Liver (tissue), 9 donors: ENCODE results near the gene NCAPH2. TPM values are rescaled to one million over a fixed set of nuclear protein-coding genes. Genes with fewer than 3 reads are reported as not detected.

Source experiments
- DNase-seq: peaks from one replicate; pipeline ENCODE4 v3.0.0-alpha.2; 2017; ENCODE audit warnings: low spot score
- H3K27ac ChIP-seq, 2 donors: one replicate each; pipeline ENCODE4 v1.7.0; 2013; ENCODE audit warnings: inconsistent platforms in 2 of 2, low read length in 2 of 2, control low read depth in 1 of 2, low read depth in 1 of 2, mild to moderate bottlenecking in 1 of 2
- H3K27me3 ChIP-seq, 4 donors: one replicate each; pipeline versions ENCODE4 v1.6.1 to v1.7.0; 2013; ENCODE audit warnings: low read length in 3 of 4, inconsistent platforms in 1 of 4, mild to moderate bottlenecking in 1 of 4, moderate library complexity in 1 of 4; ENCODE audit not compliant: control insufficient read depth in 4 of 4, insufficient read depth in 4 of 4
- H3K36me3 ChIP-seq, 4 donors: one replicate each; pipeline versions ENCODE4 v1.6.1 to v1.7.0; 2013; ENCODE audit warnings: low read length in 3 of 4, mild to moderate bottlenecking in 3 of 4, low read depth in 1 of 4, moderate library complexity in 1 of 4; ENCODE audit not compliant: control insufficient read depth in 4 of 4, insufficient read depth in 3 of 4
- H3K4me1 ChIP-seq, 4 donors: one replicate each; pipeline versions ENCODE4 v1.6.1 to v1.7.0; 2013; ENCODE audit warnings: low read length in 3 of 4, mild to moderate bottlenecking in 3 of 4, moderate library complexity in 1 of 4; ENCODE audit not compliant: control insufficient read depth in 4 of 4, insufficient read depth in 4 of 4
- H3K4me3 ChIP-seq, 3 donors: one replicate each; pipeline versions ENCODE4 v1.6.1 to v1.7.0; 2013; ENCODE audit warnings: low read length in 3 of 3, control low read depth in 1 of 3, low read depth in 1 of 3, mild to moderate bottlenecking in 1 of 3
- H3K9ac ChIP-seq, 2 donors: one replicate each; pipeline ENCODE4 v1.7.0; 2013; ENCODE audit warnings: low read length in 2 of 2, mild to moderate bottlenecking in 2 of 2, moderate library complexity in 2 of 2, control low read depth in 1 of 2, low read depth in 1 of 2
- H3K9me3 ChIP-seq, 4 donors: one replicate each; pipeline versions ENCODE4 v1.6.1 to v1.7.0; 2013; ENCODE audit warnings: low read length in 3 of 4; ENCODE audit not compliant: control insufficient read depth in 4 of 4
- EGR1 ChIP-seq, 2 donors: IDR thresholded peaks; 2 replicates each; pipeline ENCODE4 v1.6.1; 2016 to 2018; ENCODE audit warnings: antibody characterized with exemption in 2 of 2, low read depth in 2 of 2
- FOXA1 ChIP-seq: IDR thresholded peaks from 2 replicates; pipeline ENCODE4 v1.6.1; 2016; ENCODE audit warnings: antibody characterized with exemption
- FOXA2 ChIP-seq: IDR thresholded peaks from 2 replicates; pipeline ENCODE4 v1.6.1; 2016; ENCODE audit warnings: antibody characterized with exemption
- GABPA ChIP-seq, 2 donors: IDR thresholded peaks in 1 of 2; conservative IDR thresholded peaks in 1 of 2; 2 replicates each; pipeline ENCODE4 v1.6.1; 2016; ENCODE audit warnings: antibody characterized with exemption in 2 of 2, mild to moderate bottlenecking in 1 of 2, moderate library complexity in 1 of 2
- HNF4A ChIP-seq, 2 donors: conservative IDR thresholded peaks; 2 replicates each; pipeline ENCODE4 v1.6.1; 2016; ENCODE audit warnings: antibody characterized with exemption in 2 of 2, mild to moderate bottlenecking in 2 of 2
- JUND ChIP-seq, 2 donors: IDR thresholded peaks; 2 replicates each; pipeline ENCODE4 v1.6.1; 2016; ENCODE audit warnings: antibody characterized with exemption in 2 of 2
- NR2F2 ChIP-seq: IDR thresholded peaks from 2 replicates; pipeline ENCODE4 v1.6.1; 2016; ENCODE audit warnings: antibody characterized with exemption
- RAD21 ChIP-seq, 2 donors: IDR thresholded peaks; 2 replicates each; pipeline ENCODE4 v1.6.1; 2016; ENCODE audit warnings: antibody characterized with exemption in 2 of 2, mild to moderate bottlenecking in 2 of 2
- RXRA ChIP-seq, 2 donors: IDR thresholded peaks; 2 replicates each; pipeline ENCODE4 v1.6.1; 2017 to 2018; ENCODE audit warnings: antibody characterized with exemption in 2 of 2, mild to moderate bottlenecking in 1 of 2
- SP1 ChIP-seq: IDR thresholded peaks from 2 replicates; pipeline ENCODE4 v1.6.1; 2018; ENCODE audit warnings: antibody characterized with exemption, mild to moderate bottlenecking
- TAF1 ChIP-seq: conservative IDR thresholded peaks from 2 replicates; pipeline ENCODE4 v1.6.1; 2016; ENCODE audit warnings: antibody characterized with exemption, mild to moderate bottlenecking
- YY1 ChIP-seq: IDR thresholded peaks from 2 replicates; pipeline ENCODE4 v1.6.1; 2016; ENCODE audit warnings: antibody characterized with exemption, mild to moderate bottlenecking
- ZBTB33 ChIP-seq: IDR thresholded peaks from 2 replicates; pipeline ENCODE4 v1.6.1; 2016; ENCODE audit warnings: antibody characterized with exemption
- WGBS: extraction: QIAGEN DNeasy Blood & Tissue Kit; methylation state at CpG from one replicate; pipeline ENCODE4 v1.1.7; 2013; 5-methylcytosine and 5-hydroxymethylcytosine counted together
- polyA plus RNA-seq, 2 donors: library from polyadenylated mRNA; stranded (reverse) in 1 of 2; unstranded in 1 of 2; fragments of 200-250 nt in 1 of 2; fragments of >200 nt in 1 of 2; fragmentation: Nextera tagmentation in 1 of 2; extraction: Ambion mirVana in 1 of 2; gene quantifications; one replicate each; pipeline versions ENCODE4 v1.2.1 to v1.2.3, GENCODE V29; 2013 to 2015
- total RNA-seq, 2 donors: library from RNA; depleted of rRNA; stranded (reverse); fragments of >200 nt; gene quantifications; one replicate each; pipeline ENCODE4 v1.2.3, GENCODE V29; 2014
- TF ChIP-seq, protein P1 (sequence below): IDR thresholded peaks from 2 replicates; pipeline ENCODE4 v1.6.1; 2016; ENCODE audit warnings: antibody characterized with exemption, mild to moderate bottlenecking
- TF ChIP-seq, protein P2 (sequence below): fragments of 150-350 bp; IDR thresholded peaks from 2 replicates; pipeline ENCODE4 v1.5.1; 2017; ENCODE audit warnings: improper control_type of control experiment, low read depth, low read length; ENCODE audit not compliant: missing input control
- TF ChIP-seq, protein P3 (sequence below): IDR thresholded peaks from 2 replicates; pipeline ENCODE4 v1.6.1; 2016; ENCODE audit warnings: antibody characterized with exemption
- TF ChIP-seq, protein P4 (sequence below): IDR thresholded peaks from 2 replicates; pipeline ENCODE4 v1.6.1; 2016; ENCODE audit warnings: antibody characterized with exemption
- donor health status: healthy.
- donor health status: healthy.
- donor health status: healthy.
- donor health status: healthy.
- donor health status: healthy.

The NCAPH2 gene
- total and polyA plus RNA-seq, 4 donors = 12.0 to 30.8 (median 13.9) TPM

DNA sequence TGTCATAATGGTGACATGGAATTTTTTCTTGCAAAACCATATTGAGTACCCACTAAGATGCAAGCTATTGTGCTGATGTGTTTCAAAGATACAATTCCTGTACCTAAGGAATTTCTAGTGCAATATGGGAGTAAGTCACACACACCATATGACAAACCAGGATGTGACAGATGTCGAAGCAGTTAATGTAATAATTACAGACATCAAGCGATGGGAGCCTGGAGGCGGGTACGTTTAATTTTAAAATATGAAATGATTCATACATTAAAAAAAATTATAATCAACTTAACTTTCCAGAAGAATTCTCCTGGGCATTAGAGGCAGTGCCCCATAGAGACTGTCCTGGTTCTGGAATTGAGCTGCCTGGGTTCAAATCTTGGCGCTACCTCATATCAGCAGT is 48.7 kb downstream of the NCAPH2 start:
- Histone ChIP-seq H3K4me1 (no peaks in the 10 kb centered on the region), H3K27me3 (no peaks in the 10 kb centered on the region), H3K36me3 (no peaks in the 10 kb centered on the region), H3K27ac (no peak overlapping the region), H3K4me3 (no peak overlapping the region), H3K9ac (no peak overlapping the region), H3K9me3 (no peaks in the 10 kb centered on the region)
- no peak for DNase-seq
- WGBS = 90% methylated on average over 5 of the region's 5 CpGs
- TF ChIP-seq, protein P1, sequence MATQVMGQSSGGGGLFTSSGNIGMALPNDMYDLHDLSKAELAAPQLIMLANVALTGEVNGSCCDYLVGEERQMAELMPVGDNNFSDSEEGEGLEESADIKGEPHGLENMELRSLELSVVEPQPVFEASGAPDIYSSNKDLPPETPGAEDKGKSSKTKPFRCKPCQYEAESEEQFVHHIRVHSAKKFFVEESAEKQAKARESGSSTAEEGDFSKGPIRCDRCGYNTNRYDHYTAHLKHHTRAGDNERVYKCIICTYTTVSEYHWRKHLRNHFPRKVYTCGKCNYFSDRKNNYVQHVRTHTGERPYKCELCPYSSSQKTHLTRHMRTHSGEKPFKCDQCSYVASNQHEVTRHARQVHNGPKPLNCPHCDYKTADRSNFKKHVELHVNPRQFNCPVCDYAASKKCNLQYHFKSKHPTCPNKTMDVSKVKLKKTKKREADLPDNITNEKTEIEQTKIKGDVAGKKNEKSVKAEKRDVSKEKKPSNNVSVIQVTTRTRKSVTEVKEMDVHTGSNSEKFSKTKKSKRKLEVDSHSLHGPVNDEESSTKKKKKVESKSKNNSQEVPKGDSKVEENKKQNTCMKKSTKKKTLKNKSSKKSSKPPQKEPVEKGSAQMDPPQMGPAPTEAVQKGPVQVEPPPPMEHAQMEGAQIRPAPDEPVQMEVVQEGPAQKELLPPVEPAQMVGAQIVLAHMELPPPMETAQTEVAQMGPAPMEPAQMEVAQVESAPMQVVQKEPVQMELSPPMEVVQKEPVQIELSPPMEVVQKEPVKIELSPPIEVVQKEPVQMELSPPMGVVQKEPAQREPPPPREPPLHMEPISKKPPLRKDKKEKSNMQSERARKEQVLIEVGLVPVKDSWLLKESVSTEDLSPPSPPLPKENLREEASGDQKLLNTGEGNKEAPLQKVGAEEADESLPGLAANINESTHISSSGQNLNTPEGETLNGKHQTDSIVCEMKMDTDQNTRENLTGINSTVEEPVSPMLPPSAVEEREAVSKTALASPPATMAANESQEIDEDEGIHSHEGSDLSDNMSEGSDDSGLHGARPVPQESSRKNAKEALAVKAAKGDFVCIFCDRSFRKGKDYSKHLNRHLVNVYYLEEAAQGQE = no peak
- TF ChIP-seq FOXA1 (no peak), EGR1 (IDR thresholded peaks at IDR 0.05; ENCODE audit: low read depth in 2 of 2) (no peak), GABPA (IDR thresholded peaks at IDR 0.05 in 1 of 2, conservative IDR thresholded peaks at IDR 0.05 in 1 of 2) (no peak), SP1 (no peak), RXRA (IDR thresholded peaks at IDR 0.05) (no peak), FOXA2 (no peak), NR2F2 (no peak), TAF1 (no peak)

- TF ChIP-seq, protein P1 = no peak
- TF ChIP-seq, protein P2, sequence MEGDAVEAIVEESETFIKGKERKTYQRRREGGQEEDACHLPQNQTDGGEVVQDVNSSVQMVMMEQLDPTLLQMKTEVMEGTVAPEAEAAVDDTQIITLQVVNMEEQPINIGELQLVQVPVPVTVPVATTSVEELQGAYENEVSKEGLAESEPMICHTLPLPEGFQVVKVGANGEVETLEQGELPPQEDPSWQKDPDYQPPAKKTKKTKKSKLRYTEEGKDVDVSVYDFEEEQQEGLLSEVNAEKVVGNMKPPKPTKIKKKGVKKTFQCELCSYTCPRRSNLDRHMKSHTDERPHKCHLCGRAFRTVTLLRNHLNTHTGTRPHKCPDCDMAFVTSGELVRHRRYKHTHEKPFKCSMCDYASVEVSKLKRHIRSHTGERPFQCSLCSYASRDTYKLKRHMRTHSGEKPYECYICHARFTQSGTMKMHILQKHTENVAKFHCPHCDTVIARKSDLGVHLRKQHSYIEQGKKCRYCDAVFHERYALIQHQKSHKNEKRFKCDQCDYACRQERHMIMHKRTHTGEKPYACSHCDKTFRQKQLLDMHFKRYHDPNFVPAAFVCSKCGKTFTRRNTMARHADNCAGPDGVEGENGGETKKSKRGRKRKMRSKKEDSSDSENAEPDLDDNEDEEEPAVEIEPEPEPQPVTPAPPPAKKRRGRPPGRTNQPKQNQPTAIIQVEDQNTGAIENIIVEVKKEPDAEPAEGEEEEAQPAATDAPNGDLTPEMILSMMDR = no peak
- no peak for TF ChIP-seq GABPA (IDR thresholded peaks at IDR 0.05 in 1 of 2, conservative IDR thresholded peaks at IDR 0.05 in 1 of 2)
- no peak for TF ChIP-seq RAD21 (IDR thresholded peaks at IDR 0.05)
- no peak for TF ChIP-seq JUND (IDR thresholded peaks at IDR 0.05)
- TF ChIP-seq, protein P3, sequence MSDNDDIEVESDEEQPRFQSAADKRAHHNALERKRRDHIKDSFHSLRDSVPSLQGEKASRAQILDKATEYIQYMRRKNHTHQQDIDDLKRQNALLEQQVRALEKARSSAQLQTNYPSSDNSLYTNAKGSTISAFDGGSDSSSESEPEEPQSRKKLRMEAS = no peak
- no peak for TF ChIP-seq HNF4A (conservative IDR thresholded peaks at IDR 0.05)
- no peak for TF ChIP-seq TAF1
- TF ChIP-seq NR2F2 = no peak
- TF ChIP-seq YY1 = no peak
- TF ChIP-seq, protein P4, sequence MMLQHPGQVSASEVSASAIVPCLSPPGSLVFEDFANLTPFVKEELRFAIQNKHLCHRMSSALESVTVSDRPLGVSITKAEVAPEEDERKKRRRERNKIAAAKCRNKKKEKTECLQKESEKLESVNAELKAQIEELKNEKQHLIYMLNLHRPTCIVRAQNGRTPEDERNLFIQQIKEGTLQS = no peak
- no peak for TF ChIP-seq EGR1 (IDR thresholded peaks at IDR 0.05; ENCODE audit: low read depth in 2 of 2)
- no peak for TF ChIP-seq FOXA1
- no peak for TF ChIP-seq ZBTB33
- no peak for TF ChIP-seq SP1
- no peak overlapping the region for H3K4me3 ChIP-seq
- whole genome bisulfite sequencing = 93% methylated on average over 3 of the region's 3 CpGs
These were observed 52.0 kb downstream of the NCAPH2 start for GRCh38 chr22:50560034-50560433.

More at GRCh38 chr22:50560034-50560433, 52.0 kb downstream of the NCAPH2 start:
- no peaks in the 10 kb centered on the region for H3K27me3 ChIP-seq
- H3K9me3 ChIP-seq = no peaks in the 10 kb centered on the region
- H3K4me1 ChIP-seq = peaks cover 0 to 8% (median 4%) of the 10 kb centered on the region in 4 donors
- H3K36me3 ChIP-seq = no peaks in the 10 kb centered on the region
- H3K27ac ChIP-seq = no peak overlapping the region
- no peak overlapping the region for H3K9ac ChIP-seq
- no peak for DNase-seq
